ENCODE data around the gene LMOD3. TPM values are rescaled to one million over a fixed set of nuclear protein-coding genes. Genes with fewer than 3 reads are reported as not detected.

Gene LMOD3
- total RNA-seq, 2 donors from 2014 or later = not detected

DNA sequence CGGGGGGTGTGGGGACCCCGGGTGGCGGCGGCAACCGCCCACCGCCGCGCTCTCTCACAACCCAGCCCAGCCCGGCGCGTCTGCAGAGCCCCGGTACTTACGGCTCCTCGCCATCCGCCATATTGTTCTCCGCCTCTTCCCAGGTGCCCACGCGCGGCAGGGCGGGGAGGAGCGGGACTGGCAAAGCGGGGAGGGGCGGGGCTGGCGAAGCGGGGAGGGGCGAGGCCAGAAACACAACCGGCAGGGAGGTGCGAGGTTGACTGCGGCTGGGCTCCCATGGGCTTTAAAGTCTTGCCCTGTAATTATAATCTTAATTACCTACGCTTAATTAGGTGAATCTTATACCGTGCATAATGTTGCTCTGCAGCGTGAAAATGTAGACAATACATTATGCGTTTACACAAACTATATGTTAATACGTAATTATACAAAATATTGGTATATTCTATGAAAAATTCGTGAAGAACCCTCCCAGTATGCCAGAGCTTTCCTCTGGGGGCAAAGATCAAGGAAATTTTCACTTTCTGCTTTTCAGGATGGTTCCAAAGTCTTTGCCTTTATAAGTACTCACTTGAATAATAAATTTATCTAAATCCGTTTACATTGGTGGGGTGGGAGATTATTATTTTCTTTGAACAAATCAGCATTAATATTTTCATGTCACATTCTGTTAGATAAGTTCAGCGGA is 42.0 kb downstream of the LMOD3 start, which contains the start of gene UBA3:
UBA3 (minus strand) TSS at position 133 of the 688 bp plus-strand sequence; CDS start at position 121, 12 bp downstream.
- intact Hi-C loops (cut with DNase I) = no loop called here
- DNase-seq (ENCODE audit: low spot score) = peak; percentile 96

- DNase-seq (ENCODE audit: low spot score) = peak; percentile 80
- intact Hi-C loops (cut with DNase I) = no loop called here
These were observed 42.9 kb downstream of the LMOD3 start for GRCh38 chr3:69079269-69080159.

DNA sequence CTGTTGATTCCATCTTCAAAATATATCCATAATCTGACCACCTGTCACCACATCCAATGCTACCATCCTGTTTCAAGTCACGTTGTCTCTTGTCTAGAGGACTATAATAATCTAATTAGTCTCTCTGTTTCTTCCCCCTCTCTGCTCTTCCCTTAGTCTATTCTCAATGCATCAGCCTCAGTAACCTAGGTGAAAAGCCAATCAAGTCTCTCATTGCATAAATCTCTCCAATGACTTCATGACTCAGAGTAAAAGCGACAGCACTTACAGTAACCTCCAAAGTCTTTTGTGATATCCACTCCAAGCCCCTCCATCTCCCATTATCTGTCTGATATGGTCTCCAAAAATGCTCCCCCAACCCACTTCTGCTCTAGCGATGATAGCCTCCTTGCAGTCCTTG is 49.5 kb downstream of the LMOD3 start:
- no peak for DNase-seq (ENCODE audit: low spot score)
- intact Hi-C loops (cut with DNase I) = no loop called here

GRCh38 chr3:69066121-69066520 is 56.3 kb downstream of the LMOD3 start:
- intact Hi-C loops (cut with DNase I) = no loop called here
- no peak for DNase-seq (ENCODE audit: low spot score)

- no peak for DNase-seq (ENCODE audit: low spot score)
- intact Hi-C loops (cut with DNase I) = no loop called here
These were observed 57.0 kb downstream of the LMOD3 start for GRCh38 chr3:69065318-69065964.

DNA sequence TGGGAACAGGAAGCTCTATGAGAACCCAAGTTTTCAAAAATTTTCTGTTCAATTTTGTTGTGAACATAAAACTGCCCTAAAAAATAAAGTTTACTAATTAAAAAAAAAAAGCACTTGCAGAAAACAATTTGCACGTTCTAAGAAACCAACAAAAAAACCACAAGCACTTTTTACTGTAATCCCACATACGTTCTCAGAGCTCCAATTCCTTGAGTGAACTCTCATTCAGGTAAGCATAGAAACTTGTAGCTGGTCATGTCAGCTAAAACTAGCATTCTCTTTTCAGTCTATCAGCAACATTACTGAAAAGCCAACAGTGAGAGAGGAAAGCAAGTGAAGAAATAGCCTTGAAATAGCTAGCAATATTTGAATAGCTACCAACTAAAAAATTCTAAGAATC is 58.8 kb downstream of the LMOD3 start:
- intact Hi-C loops (cut with DNase I) = no loop called here
- no peak for DNase-seq (ENCODE audit: low spot score)

DNA sequence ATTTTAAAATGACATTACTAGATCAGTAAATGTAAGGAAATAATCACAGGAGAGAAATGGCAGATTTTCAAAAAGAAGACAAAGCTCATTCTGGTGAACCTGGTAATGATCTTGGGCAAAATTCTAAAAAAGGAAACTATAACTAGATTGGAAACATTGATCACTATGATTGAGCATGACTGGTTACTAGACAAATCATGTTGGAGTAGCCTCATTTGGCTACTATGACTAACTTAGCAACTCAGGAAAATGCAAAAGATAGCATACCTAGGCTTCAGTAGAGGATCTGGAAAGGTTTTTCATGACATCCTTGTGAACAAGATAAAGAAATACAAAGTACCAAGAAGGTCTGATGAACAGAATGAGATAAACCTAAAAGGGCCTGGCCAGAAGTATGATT is 62.7 kb downstream of the LMOD3 start:
- DNase-seq (ENCODE audit: low spot score) = no peak
- intact Hi-C loops (cut with DNase I) = no loop called here

GRCh38 chr3:69058947-69059224 is 63.5 kb downstream of the LMOD3 start:
- DNase-seq (ENCODE audit: low spot score) = no peak
- intact Hi-C loops (cut with DNase I) = no loop called here

GRCh38 chr3:69058180-69058946 is 64.0 kb downstream of the LMOD3 start:
- DNase-seq (ENCODE audit: low spot score) = no peak

More at GRCh38 chr3:69058180-69058946, 64.0 kb downstream of the LMOD3 start:
- intact Hi-C loops (cut with DNase I) = no loop called here

Other genes starting within 250 kb of the LMOD3 start
- gene TAFA4, start 190.0 kb downstream of the LMOD3 start, total RNA-seq = not detected
- gene EOGT, start 108.9 kb downstream of the LMOD3 start, total RNA-seq = 10 to 100 TPM; 67.6 to 87.8 TPM
- 10 to 100 TPM; 30.7 to 41.0 TPM for gene TMF1, start 70.3 kb downstream of the LMOD3 start, total RNA-seq
- gene UBA3, start 42.2 kb downstream of the LMOD3 start, total RNA-seq = 10 to 100 TPM; 53.0 to 57.9 TPM
- 100 to 1,000 TPM; 153 to 174 TPM for gene ARL6IP5, start 37.7 kb downstream of the LMOD3 start, total RNA-seq